ENCODE measurements around the gene RGCC.

GRCh38 chr13:41505209-41505835 is 48.0 kb downstream of the RGCC start:
- TF ChIP-seq MYC (IDR thresholded peaks at IDR 0.05; ENCODE audit: low read depth, low read length) (no peak), CTCF (IDR thresholded peaks at IDR 0.05; ENCODE audit: extremely low read depth in 1 of 2, insufficient read depth in 1 of 2, low read depth in 1 of 2, low read length in 2 of 2) (no peak), POLR2A (IDR thresholded peaks at IDR 0.05; ENCODE audit: low read depth, low read length) (no peak), EZH2 (IDR thresholded peaks at IDR 0.05; ENCODE audit: borderline replicate concordance, low read depth, low read length, severe bottlenecking) (no peak)
